ENCODE measurements around the gene PTOV1. TPM values are rescaled to one million over a fixed set of nuclear protein-coding genes. Genes with fewer than 3 reads are reported as not detected.
A peak's percentile ranks its signal among the peaks of the same experiment; 100 is the strongest.

Gene PTOV1
- total and polyA plus RNA-seq, 10 of the 15 experiments (the other 5 are each of a cell fraction or from before 2014, with no cell fraction given): 3.2 to 83.5 (median 22.3) TPM

GRCh38 chr19:49809160-49809940, 41.6 kb upstream of the PTOV1 start (continued):
- TF ChIP-seq NKRF (conservative IDR thresholded peaks at IDR 0.05) (0 out of 2 replicates have a peak, but pooled peaks have one; percentile 24), CEBPB (IDR thresholded peaks at IDR 0.05; ENCODE audit: borderline replicate concordance in 1 of 2, low read depth in 2 of 2, low read length in 2 of 2) (no peak), RAD51 (IDR thresholded peaks at IDR 0.05) (peak; percentile 77), GATAD2B (conservative IDR thresholded peaks at IDR 0.05; ENCODE audit: low read depth) (peak; percentile 81; the same call in 1 of the 2 replicates), EED (IDR thresholded peaks at IDR 0.05; ENCODE audit: low read depth) (no peak), PAX5 (IDR thresholded peaks at IDR 0.05; ENCODE audit: borderline replicate concordance, low read depth, low read length) (peak; percentile 14; the same call in 1 of the 2 replicates), DPF2 (IDR thresholded peaks at IDR 0.05) (peak; percentile 79), IKZF2 (IDR thresholded peaks at IDR 0.05) (no peak; a peak in 1 of 4 replicates), FOXK2 (IDR thresholded peaks at IDR 0.05) (no peak), EZH2 (IDR thresholded peaks at IDR 0.05; ENCODE audit: borderline replicate concordance, control insufficient read depth, low read depth, low read length) (no peak), NFYA (IDR thresholded peaks at IDR 0.05; ENCODE audit: borderline replicate concordance, low read depth, low read length) (no peak), LARP7 (IDR thresholded peaks at IDR 0.05) (peak; percentile 76; the same call in 1 of the 2 replicates), BHLHE40 (IDR thresholded peaks at IDR 0.05; ENCODE audit: borderline replicate concordance in 1 of 2, low read depth in 2 of 2, low read length in 1 of 2) (peak in 1 of 2 experiments; percentile 49; a peak in 1 of 4 replicates), SMARCA5 (IDR thresholded peaks at IDR 0.05) (peak; percentile 40; the same call in 1 of the 2 replicates)
- TF ChIP-seq, protein P1, sequence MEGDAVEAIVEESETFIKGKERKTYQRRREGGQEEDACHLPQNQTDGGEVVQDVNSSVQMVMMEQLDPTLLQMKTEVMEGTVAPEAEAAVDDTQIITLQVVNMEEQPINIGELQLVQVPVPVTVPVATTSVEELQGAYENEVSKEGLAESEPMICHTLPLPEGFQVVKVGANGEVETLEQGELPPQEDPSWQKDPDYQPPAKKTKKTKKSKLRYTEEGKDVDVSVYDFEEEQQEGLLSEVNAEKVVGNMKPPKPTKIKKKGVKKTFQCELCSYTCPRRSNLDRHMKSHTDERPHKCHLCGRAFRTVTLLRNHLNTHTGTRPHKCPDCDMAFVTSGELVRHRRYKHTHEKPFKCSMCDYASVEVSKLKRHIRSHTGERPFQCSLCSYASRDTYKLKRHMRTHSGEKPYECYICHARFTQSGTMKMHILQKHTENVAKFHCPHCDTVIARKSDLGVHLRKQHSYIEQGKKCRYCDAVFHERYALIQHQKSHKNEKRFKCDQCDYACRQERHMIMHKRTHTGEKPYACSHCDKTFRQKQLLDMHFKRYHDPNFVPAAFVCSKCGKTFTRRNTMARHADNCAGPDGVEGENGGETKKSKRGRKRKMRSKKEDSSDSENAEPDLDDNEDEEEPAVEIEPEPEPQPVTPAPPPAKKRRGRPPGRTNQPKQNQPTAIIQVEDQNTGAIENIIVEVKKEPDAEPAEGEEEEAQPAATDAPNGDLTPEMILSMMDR (IDR thresholded peaks at IDR 0.05 in 2 of 3, conservative IDR thresholded peaks at IDR 0.05 in 1 of 3; ENCODE audit: control insufficient read depth in 2 of 3, extremely low read depth in 1 of 3, insufficient read depth in 1 of 3, low read depth in 3 of 3, low read length in 3 of 3): peak in 2 of 3 experiments; percentile 27 to 32; a peak in 2 of 6 replicates
- TF ChIP-seq, protein P2, sequence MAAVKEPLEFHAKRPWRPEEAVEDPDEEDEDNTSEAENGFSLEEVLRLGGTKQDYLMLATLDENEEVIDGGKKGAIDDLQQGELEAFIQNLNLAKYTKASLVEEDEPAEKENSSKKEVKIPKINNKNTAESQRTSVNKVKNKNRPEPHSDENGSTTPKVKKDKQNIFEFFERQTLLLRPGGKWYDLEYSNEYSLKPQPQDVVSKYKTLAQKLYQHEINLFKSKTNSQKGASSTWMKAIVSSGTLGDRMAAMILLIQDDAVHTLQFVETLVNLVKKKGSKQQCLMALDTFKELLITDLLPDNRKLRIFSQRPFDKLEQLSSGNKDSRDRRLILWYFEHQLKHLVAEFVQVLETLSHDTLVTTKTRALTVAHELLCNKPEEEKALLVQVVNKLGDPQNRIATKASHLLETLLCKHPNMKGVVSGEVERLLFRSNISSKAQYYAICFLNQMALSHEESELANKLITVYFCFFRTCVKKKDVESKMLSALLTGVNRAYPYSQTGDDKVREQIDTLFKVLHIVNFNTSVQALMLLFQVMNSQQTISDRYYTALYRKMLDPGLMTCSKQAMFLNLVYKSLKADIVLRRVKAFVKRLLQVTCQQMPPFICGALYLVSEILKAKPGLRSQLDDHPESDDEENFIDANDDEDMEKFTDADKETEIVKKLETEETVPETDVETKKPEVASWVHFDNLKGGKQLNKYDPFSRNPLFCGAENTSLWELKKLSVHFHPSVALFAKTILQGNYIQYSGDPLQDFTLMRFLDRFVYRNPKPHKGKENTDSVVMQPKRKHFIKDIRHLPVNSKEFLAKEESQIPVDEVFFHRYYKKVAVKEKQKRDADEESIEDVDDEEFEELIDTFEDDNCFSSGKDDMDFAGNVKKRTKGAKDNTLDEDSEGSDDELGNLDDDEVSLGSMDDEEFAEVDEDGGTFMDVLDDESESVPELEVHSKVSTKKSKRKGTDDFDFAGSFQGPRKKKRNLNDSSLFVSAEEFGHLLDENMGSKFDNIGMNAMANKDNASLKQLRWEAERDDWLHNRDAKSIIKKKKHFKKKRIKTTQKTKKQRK (IDR thresholded peaks at IDR 0.05; ENCODE audit: low read depth, low read length): no peak

Data from GM12878 (cell line).